ENCODE data around the gene TTLL3.

DNA sequence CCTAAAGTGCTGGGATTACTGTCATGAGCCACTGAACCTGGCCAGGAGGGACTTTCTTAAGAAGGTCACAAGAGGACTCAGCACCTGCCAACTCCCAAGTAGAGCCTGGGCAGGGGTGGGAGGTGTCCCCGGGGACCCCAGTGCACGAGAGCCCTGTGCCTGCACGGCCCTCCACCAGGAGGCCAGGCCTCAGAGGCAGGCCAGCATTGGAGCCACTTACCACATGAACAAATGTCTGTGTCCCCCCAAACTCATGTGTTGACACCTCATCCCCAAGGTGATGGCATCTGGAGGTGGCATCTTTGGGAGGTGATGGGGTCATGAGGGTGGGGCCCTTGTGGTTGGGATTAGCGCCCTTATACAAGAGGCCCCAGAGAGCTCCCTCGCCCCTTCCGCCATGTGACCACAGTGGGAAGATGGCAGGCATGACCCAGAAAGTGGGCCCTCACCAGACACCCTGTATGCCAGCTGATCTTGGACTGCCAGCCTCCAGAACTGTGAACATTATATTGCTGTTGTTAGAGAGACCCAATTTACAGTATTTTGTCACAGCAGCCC lies 36.9 kb downstream of the TTLL3 start:
- TF ChIP-seq, protein P1, sequence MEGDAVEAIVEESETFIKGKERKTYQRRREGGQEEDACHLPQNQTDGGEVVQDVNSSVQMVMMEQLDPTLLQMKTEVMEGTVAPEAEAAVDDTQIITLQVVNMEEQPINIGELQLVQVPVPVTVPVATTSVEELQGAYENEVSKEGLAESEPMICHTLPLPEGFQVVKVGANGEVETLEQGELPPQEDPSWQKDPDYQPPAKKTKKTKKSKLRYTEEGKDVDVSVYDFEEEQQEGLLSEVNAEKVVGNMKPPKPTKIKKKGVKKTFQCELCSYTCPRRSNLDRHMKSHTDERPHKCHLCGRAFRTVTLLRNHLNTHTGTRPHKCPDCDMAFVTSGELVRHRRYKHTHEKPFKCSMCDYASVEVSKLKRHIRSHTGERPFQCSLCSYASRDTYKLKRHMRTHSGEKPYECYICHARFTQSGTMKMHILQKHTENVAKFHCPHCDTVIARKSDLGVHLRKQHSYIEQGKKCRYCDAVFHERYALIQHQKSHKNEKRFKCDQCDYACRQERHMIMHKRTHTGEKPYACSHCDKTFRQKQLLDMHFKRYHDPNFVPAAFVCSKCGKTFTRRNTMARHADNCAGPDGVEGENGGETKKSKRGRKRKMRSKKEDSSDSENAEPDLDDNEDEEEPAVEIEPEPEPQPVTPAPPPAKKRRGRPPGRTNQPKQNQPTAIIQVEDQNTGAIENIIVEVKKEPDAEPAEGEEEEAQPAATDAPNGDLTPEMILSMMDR (IDR thresholded peaks at IDR 0.05), result no peak
- TF ChIP-seq, protein P2, sequence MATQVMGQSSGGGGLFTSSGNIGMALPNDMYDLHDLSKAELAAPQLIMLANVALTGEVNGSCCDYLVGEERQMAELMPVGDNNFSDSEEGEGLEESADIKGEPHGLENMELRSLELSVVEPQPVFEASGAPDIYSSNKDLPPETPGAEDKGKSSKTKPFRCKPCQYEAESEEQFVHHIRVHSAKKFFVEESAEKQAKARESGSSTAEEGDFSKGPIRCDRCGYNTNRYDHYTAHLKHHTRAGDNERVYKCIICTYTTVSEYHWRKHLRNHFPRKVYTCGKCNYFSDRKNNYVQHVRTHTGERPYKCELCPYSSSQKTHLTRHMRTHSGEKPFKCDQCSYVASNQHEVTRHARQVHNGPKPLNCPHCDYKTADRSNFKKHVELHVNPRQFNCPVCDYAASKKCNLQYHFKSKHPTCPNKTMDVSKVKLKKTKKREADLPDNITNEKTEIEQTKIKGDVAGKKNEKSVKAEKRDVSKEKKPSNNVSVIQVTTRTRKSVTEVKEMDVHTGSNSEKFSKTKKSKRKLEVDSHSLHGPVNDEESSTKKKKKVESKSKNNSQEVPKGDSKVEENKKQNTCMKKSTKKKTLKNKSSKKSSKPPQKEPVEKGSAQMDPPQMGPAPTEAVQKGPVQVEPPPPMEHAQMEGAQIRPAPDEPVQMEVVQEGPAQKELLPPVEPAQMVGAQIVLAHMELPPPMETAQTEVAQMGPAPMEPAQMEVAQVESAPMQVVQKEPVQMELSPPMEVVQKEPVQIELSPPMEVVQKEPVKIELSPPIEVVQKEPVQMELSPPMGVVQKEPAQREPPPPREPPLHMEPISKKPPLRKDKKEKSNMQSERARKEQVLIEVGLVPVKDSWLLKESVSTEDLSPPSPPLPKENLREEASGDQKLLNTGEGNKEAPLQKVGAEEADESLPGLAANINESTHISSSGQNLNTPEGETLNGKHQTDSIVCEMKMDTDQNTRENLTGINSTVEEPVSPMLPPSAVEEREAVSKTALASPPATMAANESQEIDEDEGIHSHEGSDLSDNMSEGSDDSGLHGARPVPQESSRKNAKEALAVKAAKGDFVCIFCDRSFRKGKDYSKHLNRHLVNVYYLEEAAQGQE (IDR thresholded peaks at IDR 0.05; ENCODE audit: insufficient read depth in 1 of 2, low read depth in 2 of 2, low read length in 1 of 2), result no peak
- TF ChIP-seq POLR2AphosphoS5 (IDR thresholded peaks at IDR 0.05; ENCODE audit: low read depth, low read length), result no peak
